Natural killer cell (primary cell): ENCODE results near the gene CREB5. TPM values are rescaled to one million over a fixed set of nuclear protein-coding genes. Genes with fewer than 3 reads are reported as not detected.
A peak's percentile ranks its signal among the peaks of the same experiment; 100 is the strongest.

ENCODE experiments used
- ATAC-seq, 3 donors: fragments of 150-1000 bp in 2 of 3; fragments of 200-7000 bp in 1 of 3; cut with Tn5 transposase; 1 replicate in 1 of 3; 2 replicates in 2 of 3; pipeline ENCODE4 v1.10.0; 2021; ENCODE audit warnings: mild to moderate bottlenecking in 2 of 3, moderate library complexity in 2 of 3
- DNase-seq, 2 donors: peaks; one replicate each; pipeline versions ENCODE4 v3.0.0 to v3.0.0-alpha.2; 2013 to 2021; ENCODE audit warnings: mixed read lengths in 1 of 2
- H3K27ac ChIP-seq: one replicate; pipeline ENCODE4 v1.5.1; 2013; ENCODE audit warnings: mild to moderate bottlenecking, low read length
- H3K27me3 ChIP-seq: one replicate; pipeline ENCODE4 v1.6.1; 2013; ENCODE audit warnings: low read length; ENCODE audit not compliant: control insufficient read depth, insufficient read depth
- H3K36me3 ChIP-seq: one replicate; pipeline ENCODE4 v1.6.1; 2013; ENCODE audit warnings: low read length; ENCODE audit not compliant: control insufficient read depth, insufficient read depth
- H3K4me1 ChIP-seq: one replicate; pipeline ENCODE4 v1.6.1; 2013; ENCODE audit warnings: low read length; ENCODE audit not compliant: control insufficient read depth, insufficient read depth
- H3K4me3 ChIP-seq: one replicate; pipeline ENCODE4 v1.5.1; 2013; ENCODE audit warnings: low read length
- H3K9me3 ChIP-seq: one replicate; pipeline ENCODE4 v1.6.1; 2013; ENCODE audit warnings: low read length; ENCODE audit not compliant: control insufficient read depth, insufficient read depth
- H3K27ac Mint-ChIP-seq, 2 donors: one replicate each; pipeline ENCODE4 v1.8.0; 2022; ENCODE audit warnings: mild to moderate bottlenecking in 2 of 2, mixed read lengths in 2 of 2, moderate library complexity in 1 of 2
- H3K27me3 Mint-ChIP-seq, 2 donors: one replicate each; pipeline ENCODE4 v1.8.0; 2022; ENCODE audit warnings: low read depth in 2 of 2, mixed read lengths in 2 of 2
- H3K36me3 Mint-ChIP-seq: one replicate; pipeline ENCODE4 v1.8.0; 2022; ENCODE audit warnings: mixed read lengths
- H3K4me1 Mint-ChIP-seq, 2 donors: one replicate each; pipeline ENCODE4 v1.8.0; 2022; ENCODE audit warnings: mixed read lengths in 2 of 2
- H3K4me3 Mint-ChIP-seq: one replicate; pipeline ENCODE4 v1.8.0; 2022; ENCODE audit warnings: mild to moderate bottlenecking, moderate library complexity, mixed read lengths
- H3K9me3 Mint-ChIP-seq, 2 donors: one replicate each; pipeline ENCODE4 v1.8.0; 2022; ENCODE audit warnings: mixed read lengths in 2 of 2
- CTCF ChIP-seq: fragments of 200-600 bp; IDR thresholded peaks from one replicate; pipeline ENCODE4 v1.8.0; 2022; ENCODE audit warnings: antibody characterized with exemption
- WGBS: methylation state at CpG from one replicate; pipeline ENCODE4 v1.1.7; 2013; ENCODE audit warnings: missing lambda C conversion rate; ENCODE audit not compliant: insufficient coverage; 5-methylcytosine and 5-hydroxymethylcytosine counted together
- intact Hi-C: fragments of 100-400 bp; cut with micrococcal nuclease; formaldehyde crosslinking; loops from one replicate; pipeline ENCODE4 v1.14.2; 2022
- total RNA-seq, 4 donors: library from RNA; stranded (reverse); fragments of 120-200 nt in 1 of 4; gene quantifications; one replicate each; pipeline versions ENCODE4 v1.2.3 to v1.2.4, GENCODE V29; 2013 to 2022

Gene CREB5
- total RNA-seq, 3 donors from 2014 or later (not counting 1 experiment from before 2014, with no cell fraction given) = 0.52 to 7.0 (median 0.89) TPM

- H3K27ac ChIP-seq = no peak overlapping the region
- no peak for DNase-seq
- intact Hi-C loops = no loop called here
- WGBS = 67% methylated on average over 6 of the region's 6 CpGs
- H3K4me3 ChIP-seq = no peak overlapping the region
- no peak overlapping the region for H3K27ac Mint-ChIP-seq
- H3K4me1 ChIP-seq = no peaks in the 10 kb centered on the region
- no peaks in the 10 kb centered on the region for H3K36me3 Mint-ChIP-seq
- H3K4me3 Mint-ChIP-seq = no peak overlapping the region
- H3K27me3 Mint-ChIP-seq = peaks cover 0 to 5% of the 10 kb centered on the region in 2 donors
- H3K27me3 ChIP-seq = no peaks in the 10 kb centered on the region
- H3K9me3 ChIP-seq = no peaks in the 10 kb centered on the region
- H3K36me3 ChIP-seq = no peaks in the 10 kb centered on the region
- no peaks in the 10 kb centered on the region for H3K9me3 Mint-ChIP-seq
- ATAC-seq = no peak
- no peaks in the 10 kb centered on the region for H3K4me1 Mint-ChIP-seq
- no peak for TF ChIP-seq CTCF
These were observed 200.9 kb downstream of the CREB5 start for GRCh38 chr7:28613262-28613661.

GRCh38 chr7:28615091-28615490 is 202.8 kb downstream of the CREB5 start:
- H3K9me3 ChIP-seq = no peaks in the 10 kb centered on the region
- H3K27ac ChIP-seq = no peak overlapping the region
- DNase-seq (peak in 1 of 2 donors; percentile 12), ATAC-seq (no peak)
- H3K27me3 Mint-ChIP-seq = peaks cover 0 to 2% of the 10 kb centered on the region in 2 donors
- H3K36me3 ChIP-seq = no peaks in the 10 kb centered on the region
- H3K4me3 Mint-ChIP-seq = no peak overlapping the region
- WGBS = 85% methylated on average over 4 of the region's 4 CpGs
- no peaks in the 10 kb centered on the region for H3K4me1 Mint-ChIP-seq
- no peak for TF ChIP-seq CTCF
- H3K9me3 Mint-ChIP-seq = no peaks in the 10 kb centered on the region
- H3K4me3 ChIP-seq = no peak overlapping the region
- H3K27me3 ChIP-seq = no peaks in the 10 kb centered on the region
- no peaks in the 10 kb centered on the region for H3K4me1 ChIP-seq
- intact Hi-C loops = no loop called here
- no peak overlapping the region for H3K27ac Mint-ChIP-seq
- H3K36me3 Mint-ChIP-seq = no peaks in the 10 kb centered on the region

GRCh38 chr7:28617308-28617880 is 205.1 kb downstream of the CREB5 start:
- H3K27ac ChIP-seq = no peak overlapping the region
- no peaks in the 10 kb centered on the region for H3K36me3 ChIP-seq
- Mint-ChIP-seq H3K9me3 (no peaks in the 10 kb centered on the region), H3K4me1 (no peaks in the 10 kb centered on the region), H3K27ac (no peak overlapping the region), H3K4me3 (no peak overlapping the region), H3K36me3 (no peaks in the 10 kb centered on the region), H3K27me3 (no peaks in the 10 kb centered on the region)
- no peaks in the 10 kb centered on the region for H3K27me3 ChIP-seq
- ATAC-seq = no peak
- WGBS = 100% methylated on average over 1 of the region's 2 CpGs
- intact Hi-C loops = no loop called here
- H3K4me3 ChIP-seq = no peak overlapping the region
- no peak for DNase-seq
- no peak for TF ChIP-seq CTCF
- no peaks in the 10 kb centered on the region for H3K4me1 ChIP-seq
- no peaks in the 10 kb centered on the region for H3K9me3 ChIP-seq

GRCh38 chr7:28618383-28618782 is 206.1 kb downstream of the CREB5 start:
- Mint-ChIP-seq H3K4me3 (no peak overlapping the region), H3K4me1 (no peaks in the 10 kb centered on the region), H3K27me3 (peaks cover 0 to under 1% of the 10 kb centered on the region in 2 donors), H3K9me3 (no peaks in the 10 kb centered on the region), H3K27ac (no peak overlapping the region), H3K36me3 (no peaks in the 10 kb centered on the region)
- H3K4me1 ChIP-seq = no peaks in the 10 kb centered on the region
- WGBS = 98% methylated on average over 3 of the region's 3 CpGs
- no peaks in the 10 kb centered on the region for H3K9me3 ChIP-seq
- no peak for TF ChIP-seq CTCF
- intact Hi-C loops = no loop called here
- no peaks in the 10 kb centered on the region for H3K36me3 ChIP-seq
- no peak overlapping the region for H3K4me3 ChIP-seq
- ATAC-seq = no peak
- H3K27ac ChIP-seq = no peak overlapping the region
- no peak for DNase-seq
- H3K27me3 ChIP-seq = no peaks in the 10 kb centered on the region
